GM18502 (cell line): ENCODE results near the gene THADA.
"Not testable (repeated sequence)": the region's sequence is repeated elsewhere in the genome, so short reads cannot be mapped to it uniquely, and the experiment has no call there.

Experiments used
- ATAC-seq: cut with Tn5 transposase; IDR thresholded peaks from one replicate; pipeline ENCODE4 v1.9.1; 2021; ENCODE audit warnings: mild to moderate bottlenecking; ENCODE audit not compliant: unreplicated experiment, poor library complexity

Gene THADA

GRCh38 chr2:43207553-43208300, 388.1 kb downstream of the THADA start:
- no peak for ATAC-seq

DNA sequence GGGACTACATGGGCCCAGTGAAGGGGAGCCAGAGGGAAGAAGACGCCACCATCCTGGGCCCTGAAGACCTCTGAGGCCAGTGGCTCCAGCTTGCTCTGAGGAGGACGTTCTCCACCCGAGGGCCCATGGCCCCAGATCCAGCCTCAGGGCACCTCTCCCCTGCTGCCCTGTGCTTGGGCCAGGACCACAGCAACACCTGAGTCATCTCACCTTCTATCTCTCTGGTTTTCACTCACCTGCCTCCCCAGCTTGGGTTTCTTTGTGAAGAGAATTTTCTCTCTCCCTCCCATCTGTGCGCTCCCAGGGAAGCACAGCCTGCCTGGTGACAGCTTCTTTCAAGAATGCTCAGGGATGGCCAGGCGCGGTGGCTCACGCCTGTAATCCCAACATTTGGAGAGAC, 389.2 kb downstream of the THADA start:
- ATAC-seq, result no peak

- no peak for ATAC-seq
Measured at GRCh38 chr2:43203373-43203772, 392.5 kb downstream of the THADA start.

GRCh38 chr2:43202289-43202688, 393.5 kb downstream of the THADA start:
- ATAC-seq, result no peak

GRCh38 chr2:43201497-43201896, 394.3 kb downstream of the THADA start:
- no peak for ATAC-seq

- ATAC-seq, result no peak
Measured at GRCh38 chr2:43201016-43201415, 394.8 kb downstream of the THADA start.

- ATAC-seq, result no peak
Measured at GRCh38 chr2:43199492-43200488, 396.0 kb downstream of the THADA start.

DNA sequence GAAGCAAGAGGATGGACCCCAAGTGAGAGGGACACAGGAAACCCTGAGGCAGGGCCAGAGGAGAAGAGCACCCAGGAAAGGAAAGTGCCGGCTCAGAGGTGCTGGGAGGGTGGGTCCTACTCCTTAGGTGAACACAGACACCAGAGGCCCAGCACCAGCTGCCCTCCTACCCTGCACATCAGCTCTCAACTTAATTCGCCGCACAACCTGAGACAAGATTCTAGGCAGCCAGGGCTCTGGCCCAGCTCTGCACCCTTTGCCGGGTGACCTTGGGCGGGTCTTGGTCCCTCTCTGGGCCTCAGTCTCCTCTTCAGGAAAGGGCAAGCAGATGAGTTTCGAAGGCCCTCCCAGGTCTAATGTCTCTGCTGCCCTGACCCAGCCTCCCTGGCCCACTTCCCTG, 397.6 kb downstream of the THADA start:
- no peak for ATAC-seq

DNA sequence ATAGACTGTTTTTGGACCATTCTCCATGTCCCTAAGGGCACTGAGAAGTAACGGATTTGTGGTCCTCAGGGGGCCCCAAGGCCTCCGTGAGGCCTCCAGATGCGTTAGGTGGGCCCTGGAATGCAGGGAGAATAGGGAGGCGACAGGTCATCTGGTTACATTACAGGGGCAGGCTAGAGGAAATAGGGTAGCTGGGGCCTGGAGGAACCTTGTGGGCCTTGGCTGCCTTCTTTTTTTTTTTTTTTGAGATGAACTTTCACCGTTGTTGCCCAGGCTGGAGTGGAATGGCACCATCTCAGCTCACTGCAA, 398.3 kb downstream of the THADA start:
- ATAC-seq, result no peak

GRCh38 chr2:43196768-43197587, 398.9 kb downstream of the THADA start:
- no peak for ATAC-seq

DNA sequence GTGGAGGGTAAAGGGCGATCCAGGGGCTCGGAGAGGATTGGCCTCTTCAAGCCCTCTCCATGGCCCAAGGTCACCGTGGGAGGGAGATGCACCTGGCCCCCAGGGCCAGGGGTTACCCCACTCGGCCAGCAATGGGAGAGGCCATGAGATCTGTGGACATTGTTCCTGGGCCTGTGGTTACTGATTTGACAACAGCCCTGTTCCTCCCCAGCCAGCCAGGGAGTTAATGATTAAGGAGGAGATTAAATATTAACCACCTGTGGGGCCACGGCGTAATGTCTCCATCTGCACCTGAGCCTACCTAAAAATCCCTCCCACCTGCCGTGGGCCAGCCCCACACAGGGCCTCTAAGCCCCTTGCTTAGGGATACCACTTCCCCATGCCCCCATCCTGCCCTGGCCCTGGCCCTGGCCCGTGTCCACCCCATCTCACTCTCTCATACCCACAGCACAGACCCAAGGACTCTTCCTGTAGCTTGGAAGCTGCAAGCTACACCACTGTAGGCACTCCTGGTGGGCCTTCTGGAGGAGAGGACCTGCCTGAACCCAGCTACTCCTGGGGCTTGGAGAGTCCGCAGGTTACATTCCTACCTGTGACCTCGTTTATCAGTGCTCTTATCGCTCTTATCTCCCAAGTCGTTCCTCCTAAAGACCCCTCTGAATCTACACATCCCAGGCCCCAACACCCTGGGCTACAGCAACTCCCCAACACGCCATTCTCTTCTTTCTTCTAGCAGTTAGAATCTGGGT, 401.5 kb downstream of the THADA start:
- no peak for ATAC-seq

- ATAC-seq, result no peak
Measured at GRCh38 chr2:43193652-43194120, 402.2 kb downstream of the THADA start.

DNA sequence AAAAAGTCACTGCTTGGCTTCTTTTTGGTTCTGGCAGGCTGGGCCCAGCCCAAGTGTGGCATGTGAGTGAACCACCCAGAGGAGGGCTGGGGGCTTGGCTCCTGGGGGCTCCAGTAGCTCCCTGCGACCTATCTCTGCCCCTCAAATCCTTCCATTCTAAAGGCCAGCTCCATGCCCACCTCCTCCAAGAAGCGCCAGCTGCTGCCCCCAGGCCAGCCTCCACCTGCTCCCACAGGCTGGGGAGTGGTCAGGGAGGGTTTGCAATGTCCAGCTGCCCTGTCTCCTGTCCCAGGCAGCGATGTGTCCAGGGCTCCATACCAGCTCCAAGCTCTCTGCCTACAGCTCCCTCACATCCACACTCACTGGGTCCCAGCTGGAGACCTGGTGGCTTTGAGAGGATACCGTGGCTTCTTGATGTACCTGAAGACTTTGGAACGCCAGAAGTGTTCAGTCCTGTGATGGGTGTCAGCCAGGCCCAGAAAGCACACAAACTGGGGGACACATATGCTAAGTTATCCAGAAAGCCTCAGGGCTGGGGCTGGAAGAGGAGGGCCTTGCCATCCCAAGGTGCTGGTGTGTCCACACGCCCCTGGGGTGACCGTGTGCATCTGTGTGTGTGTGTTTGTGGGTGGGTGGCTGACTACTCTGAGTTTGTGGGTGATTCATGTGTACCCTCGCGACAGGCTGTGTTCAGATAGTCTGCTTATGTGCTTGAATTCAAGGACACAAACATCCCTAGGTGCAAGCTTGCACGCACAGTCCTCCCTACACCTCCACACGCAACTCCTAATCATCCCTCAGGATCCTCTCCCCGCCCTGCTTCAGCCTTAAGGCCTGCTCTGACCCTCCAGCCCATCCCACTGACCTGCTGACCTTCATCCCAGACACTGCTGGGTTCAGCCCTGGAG, 402.8 kb downstream of the THADA start:
- ATAC-seq, result no peak

GRCh38 chr2:43191947-43192516, 403.8 kb downstream of the THADA start:
- ATAC-seq, result no peak

DNA sequence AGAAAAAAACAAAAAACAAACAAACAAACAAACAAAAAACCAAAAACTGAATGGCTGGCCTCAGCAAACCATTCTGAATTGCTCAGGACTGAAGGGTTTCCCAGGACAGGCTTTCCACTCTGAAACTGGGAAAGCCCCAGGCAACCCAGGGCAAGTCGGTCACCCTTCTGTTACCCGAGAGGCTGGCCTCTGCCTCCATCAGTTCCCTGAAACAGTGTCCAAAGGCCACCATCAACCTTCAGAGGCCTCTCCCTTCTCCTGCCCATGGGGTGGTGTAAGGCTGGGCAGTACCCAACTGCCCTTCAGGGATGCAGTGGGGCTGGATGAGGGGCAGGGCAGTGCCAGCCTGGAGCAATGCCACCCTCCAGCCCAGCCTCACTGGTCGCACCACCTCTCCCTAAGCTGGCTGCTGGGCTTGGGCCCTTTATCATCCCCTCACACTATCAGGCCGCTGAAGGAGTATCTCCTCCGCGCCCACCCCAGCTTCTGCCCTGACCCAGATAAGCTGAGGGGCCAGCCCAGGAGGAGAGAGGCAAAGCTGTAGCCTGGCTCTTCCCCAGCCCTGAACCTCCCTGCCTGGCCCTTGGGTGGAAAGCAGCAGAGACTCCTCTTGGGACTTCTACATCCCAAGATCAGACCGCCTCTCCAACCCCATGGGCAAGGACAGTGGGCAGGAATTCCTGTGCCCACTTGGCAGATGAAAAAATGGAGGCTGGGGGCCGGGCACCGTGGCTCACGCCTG, 405.4 kb downstream of the THADA start:
- no peak for ATAC-seq

DNA sequence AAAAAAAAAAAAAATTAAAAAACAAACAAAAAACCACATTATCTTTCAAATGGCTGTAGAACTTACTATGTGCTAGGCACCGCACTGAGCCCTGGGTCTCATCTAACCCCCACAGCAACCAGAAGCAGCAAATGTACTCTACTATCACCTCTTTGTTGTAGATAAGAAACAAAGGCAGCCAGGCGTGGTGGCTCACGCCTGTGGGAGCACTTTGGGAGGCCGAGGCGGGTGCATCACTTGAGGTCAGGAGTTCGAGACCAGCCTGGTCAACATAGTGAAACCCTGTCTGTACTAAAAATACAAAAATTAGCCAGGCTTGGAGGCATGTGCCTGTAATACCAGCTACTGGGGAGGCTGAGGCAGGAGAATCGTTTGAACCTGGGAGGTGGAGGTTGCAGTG, 406.0 kb downstream of the THADA start:
- ATAC-seq, result not testable (repeated sequence)

DNA sequence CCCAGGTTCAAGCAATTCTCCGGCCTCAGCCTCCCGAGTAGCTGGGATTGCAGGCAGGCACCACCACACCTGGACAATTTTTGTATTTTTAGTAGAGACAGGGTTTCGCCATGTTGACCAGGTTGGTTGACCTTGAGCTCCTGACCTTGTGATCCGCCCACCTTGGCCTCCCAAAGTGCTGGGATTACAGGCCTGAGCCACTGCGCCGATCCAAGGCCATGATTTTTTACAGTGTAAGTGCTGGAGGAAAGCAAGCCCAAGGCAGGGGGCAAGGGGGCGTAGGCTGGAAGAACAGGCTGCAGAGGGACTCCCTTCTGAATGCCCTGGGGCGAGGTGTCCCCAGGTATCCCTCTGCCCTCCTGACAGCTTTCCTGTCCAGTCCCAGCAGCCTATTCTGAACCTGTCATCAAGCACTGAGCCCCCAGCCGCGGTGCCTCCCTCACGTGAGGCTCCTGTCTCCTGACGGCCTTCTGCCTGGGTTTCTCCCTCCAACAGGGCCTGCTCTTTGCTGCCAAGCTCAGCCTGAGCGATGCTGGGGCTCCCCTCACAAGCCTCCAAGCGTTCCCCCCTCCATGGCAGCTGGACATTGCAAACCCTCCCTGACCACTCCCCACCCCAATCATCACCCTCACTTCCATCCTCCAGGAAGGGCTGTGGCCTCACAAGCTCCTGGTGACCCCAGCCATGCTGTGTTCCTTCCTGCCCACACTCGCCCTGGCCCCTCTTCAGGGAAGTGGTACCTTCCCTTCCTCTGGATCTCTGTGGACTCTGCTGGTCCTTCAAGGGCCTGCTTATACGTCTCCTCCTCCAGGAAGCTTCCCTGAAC, 407.1 kb downstream of the THADA start:
- no peak for ATAC-seq
